Left kidney (tissue), 8 donors: ENCODE data around the gene POLR2A. TPM values are rescaled to one million over a fixed set of nuclear protein-coding genes. Genes with fewer than 3 reads are reported as not detected.
A peak's percentile ranks its signal among the peaks of the same experiment; 100 is the strongest.

ENCODE experiments used
- DNase-seq: peaks from one replicate; pipeline ENCODE4 v3.0.0-alpha.2; 2013
- long read RNA-seq, 8 donors: transcript quantifications; one replicate each; lab custom pipeline, GENCODE V29; 2026
- polyA plus RNA-seq: library from polyadenylated mRNA; unstranded; fragments of 120-200 nt; gene quantifications from one replicate; pipeline ENCODE4 v1.2.1, GENCODE V29; 2013; ENCODE audit not compliant: insufficient read length

The POLR2A gene
- polyA plus RNA-seq, result 141 TPM
- long read RNA-seq, donor 1, full-length matches to known transcripts, result 10 of 128 reads
- long read RNA-seq, donor 1, partial matches to known transcripts, result 118 of 128 reads
- long read RNA-seq, donor 1, other reads (novel, unspliced or antisense), result 0 of 128 reads
- long read RNA-seq, donor 2, full-length matches to known transcripts, result 10 of 92 reads
- long read RNA-seq, donor 2, partial matches to known transcripts, result 82 of 92 reads
- long read RNA-seq, donor 2, other reads (novel, unspliced or antisense), result 0 of 92 reads
- long read RNA-seq, donor 3, partial matches to known transcripts, result 75 of 76 reads
- long read RNA-seq, donor 3, other reads (novel, unspliced or antisense), result 0 of 76 reads
- long read RNA-seq, donor 4, partial matches to known transcripts, result 0 of 2 reads
- long read RNA-seq, donor 4, other reads (novel, unspliced or antisense), result 0 of 2 reads
- long read RNA-seq, donor 5, full-length matches to known transcripts, result 10 of 92 reads
- long read RNA-seq, donor 5, partial matches to known transcripts, result 82 of 92 reads
- long read RNA-seq, donor 5, other reads (novel, unspliced or antisense), result 0 of 92 reads
- long read RNA-seq, donor 6, full-length matches to known transcripts, result 2 of 43 reads
- long read RNA-seq, donor 6, partial matches to known transcripts, result 41 of 43 reads
- long read RNA-seq, donor 6, other reads (novel, unspliced or antisense), result 0 of 43 reads
- long read RNA-seq, donor 7, full-length matches to known transcripts, result 9 of 58 reads
- long read RNA-seq, donor 7, partial matches to known transcripts, result 49 of 58 reads
- long read RNA-seq, donor 7, other reads (novel, unspliced or antisense), result 0 of 58 reads
- long read RNA-seq, donor 8, full-length matches to known transcripts, result 3 of 15 reads
- long read RNA-seq, donor 8, partial matches to known transcripts, result 12 of 15 reads
- long read RNA-seq, donor 8, other reads (novel, unspliced or antisense), result 0 of 15 reads

DNA sequence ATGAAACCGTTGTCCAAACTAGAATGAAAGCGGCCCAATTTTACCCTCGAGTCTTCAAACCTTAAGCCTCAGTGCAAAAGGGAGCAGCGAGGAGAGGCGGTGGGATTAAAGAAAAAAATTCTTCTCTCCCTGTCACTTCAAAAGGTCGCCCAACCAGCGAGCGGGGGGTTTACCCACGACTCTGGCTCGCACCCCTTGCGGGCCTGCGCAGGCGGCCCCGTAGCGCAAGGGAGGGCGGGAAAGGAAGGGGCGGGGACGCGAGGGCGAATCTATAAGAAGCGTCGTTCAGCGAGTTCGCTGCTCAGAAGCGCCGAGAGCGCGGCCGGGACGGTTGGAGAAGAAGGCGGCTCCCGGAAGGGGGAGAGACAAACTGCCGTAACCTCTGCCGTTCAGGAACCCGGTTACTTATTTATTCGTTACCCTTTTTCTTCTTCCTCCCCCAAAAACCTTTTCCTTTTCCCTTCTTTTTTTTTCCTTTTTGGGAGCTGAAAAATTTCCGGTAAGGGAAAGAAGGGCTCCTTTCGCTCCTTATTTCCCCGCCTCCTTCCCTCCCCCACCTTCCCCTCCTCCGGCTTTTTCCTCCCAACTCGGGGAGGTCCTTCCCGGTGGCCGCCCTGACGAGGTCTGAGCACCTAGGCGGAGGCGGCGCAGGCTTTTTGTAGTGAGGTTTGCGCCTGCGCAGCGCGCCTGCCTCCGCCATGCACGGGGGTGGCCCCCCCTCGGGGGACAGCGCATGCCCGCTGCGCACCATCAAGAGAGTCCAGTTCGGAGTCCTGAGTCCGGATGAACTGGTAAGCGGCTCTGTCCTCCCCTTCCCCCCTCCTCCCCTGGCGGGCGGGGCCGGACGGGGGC lies at the start of gene POLR2A:
POLR2A (plus strand) TSS at position 300 of the 852 bp plus-strand sequence.
- DNase-seq, result peak; percentile 97

- DNase-seq, result no peak
Measured at GRCh38 chr17:7435676-7436555, 48.2 kb upstream of the POLR2A start.

DNA sequence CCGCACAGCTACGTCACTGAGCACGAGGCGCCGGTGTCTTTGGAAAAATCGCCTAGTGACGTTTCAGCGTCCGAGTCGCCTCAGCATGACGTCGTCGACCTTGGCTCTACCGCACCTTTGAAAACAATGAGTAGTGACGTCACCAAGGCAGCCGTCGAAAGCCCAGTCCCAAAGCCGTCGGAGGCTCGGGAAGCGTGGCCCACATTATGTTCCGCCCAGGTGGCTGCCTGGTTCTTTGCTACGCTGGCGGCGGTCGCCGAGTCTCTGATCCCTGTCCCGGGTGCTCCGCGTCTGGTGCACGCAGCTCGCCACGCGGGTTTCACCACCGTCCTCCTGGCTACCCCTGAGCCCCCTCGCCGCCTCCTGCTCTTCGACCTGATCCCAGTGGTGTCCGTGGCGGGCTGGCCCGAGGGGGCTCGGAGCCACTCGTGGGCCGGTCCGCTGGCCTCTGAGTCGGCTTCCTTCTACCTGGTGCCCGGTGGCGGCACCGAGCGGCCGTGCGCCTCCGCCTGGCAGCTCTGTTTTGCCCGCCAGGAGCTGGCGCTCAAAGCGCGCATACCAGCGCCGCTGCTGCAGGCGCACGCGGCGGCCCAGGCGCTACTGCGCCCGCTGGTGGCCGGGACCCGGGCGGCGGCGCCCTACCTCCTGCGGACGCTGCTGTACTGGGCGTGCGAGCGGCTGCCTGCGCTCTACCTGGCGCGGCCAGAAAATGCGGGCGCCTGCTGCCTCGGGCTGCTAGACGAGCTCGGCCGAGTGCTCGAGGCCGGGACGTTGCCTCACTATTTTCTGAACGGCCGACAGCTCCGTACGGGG lies 47.4 kb upstream of the POLR2A start:
- DNase-seq, result peak; percentile 79

DNA sequence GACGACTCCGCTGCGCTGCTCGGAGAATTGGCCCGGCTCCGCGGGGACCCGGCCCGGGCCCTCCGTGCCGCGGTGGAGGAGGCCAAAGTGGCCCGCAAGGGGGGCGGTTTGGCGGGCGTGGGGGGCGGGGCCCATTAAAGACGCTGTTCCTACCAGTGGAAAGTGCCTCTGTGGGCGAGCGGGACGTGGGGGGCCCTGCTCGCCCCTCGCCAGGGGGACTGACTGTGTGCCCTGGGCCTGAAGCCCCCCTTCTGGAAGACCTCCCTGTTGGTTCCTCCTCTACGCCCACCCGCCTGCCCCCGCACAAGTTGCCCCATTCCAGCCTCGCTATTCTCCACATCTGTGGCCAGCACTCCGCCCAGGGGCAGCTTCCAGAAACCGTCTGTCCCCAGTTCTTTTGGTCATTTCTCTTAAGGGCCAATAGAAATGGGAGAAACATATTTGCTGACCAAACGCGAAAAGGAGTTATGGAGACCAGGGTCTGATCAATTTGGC lies 46.8 kb upstream of the POLR2A start:
- DNase-seq, result no peak

- DNase-seq, result no peak
Measured at GRCh38 chr17:7437950-7438614, 46.1 kb upstream of the POLR2A start.

DNA sequence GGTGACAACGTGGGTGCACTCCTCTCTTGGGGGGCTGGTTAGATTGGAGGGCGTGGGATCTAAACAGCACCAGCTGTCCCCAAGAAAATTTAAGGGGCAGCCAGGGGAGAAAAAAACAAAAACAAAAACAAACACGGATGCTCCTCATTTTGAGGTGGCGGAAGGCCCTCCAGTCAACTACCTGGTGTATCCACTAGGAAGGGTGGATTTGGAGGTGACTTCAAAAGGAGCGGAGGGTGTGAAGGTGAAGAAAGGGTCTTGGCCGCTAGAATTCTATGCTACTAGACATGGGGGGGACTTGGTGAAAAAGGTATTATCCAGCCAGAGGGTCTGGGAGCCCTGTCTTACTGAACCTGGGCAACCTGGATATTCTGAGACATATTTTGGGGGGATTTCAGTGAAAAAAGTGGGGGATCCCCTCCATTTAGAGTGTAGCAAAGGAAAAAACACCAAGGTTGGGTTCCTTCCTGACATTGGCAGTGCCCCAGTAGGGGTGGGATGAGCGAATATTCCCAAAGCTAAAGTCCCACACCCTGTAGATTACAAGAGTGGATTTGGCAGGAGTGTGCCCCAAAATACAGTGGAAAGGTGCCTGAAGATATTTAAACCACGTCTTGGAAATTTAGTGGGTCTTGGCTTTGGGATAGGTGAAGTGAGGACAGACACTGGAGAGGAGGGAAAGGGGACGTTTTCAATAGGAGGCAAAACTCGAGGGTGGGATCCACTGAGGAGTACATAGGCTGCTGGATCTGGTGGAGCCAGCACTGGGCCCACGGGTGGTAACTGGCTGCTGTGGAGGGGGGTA lies 45.3 kb upstream of the POLR2A start:
- DNase-seq, result no peak

DNA sequence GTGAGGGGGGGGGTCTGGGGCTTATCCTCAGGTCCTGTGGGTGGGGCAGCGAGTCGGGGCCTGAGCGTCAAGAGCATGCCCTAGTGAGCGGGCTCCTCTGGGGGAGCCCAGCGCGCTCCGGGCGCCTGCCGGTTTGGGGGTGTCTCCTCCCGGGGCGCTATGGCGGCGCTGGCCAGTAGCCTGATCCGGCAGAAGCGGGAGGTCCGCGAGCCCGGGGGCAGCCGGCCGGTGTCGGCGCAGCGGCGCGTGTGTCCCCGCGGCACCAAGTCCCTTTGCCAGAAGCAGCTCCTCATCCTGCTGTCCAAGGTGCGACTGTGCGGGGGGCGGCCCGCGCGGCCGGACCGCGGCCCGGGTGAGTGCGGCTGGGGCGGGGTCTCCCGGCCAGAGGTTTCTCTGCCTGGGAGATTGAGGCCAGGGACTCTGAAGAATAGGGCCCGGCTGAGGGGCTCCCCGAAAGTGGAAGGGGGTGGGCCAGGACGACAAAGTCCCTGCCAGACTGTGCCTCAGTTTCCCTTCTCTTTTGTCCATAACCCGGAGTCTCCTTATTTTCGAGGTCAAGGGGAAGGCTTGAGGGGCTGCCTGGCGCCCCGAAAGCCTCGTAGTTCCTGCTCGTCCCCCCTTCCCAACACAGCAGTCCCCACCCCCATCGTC lies 44.6 kb upstream of the POLR2A start, which contains the start of gene FGF11:
FGF11 (plus strand) TSS at position 51 of the 651 bp plus-strand sequence; CDS start at position 160, 109 bp downstream.
- DNase-seq, result no peak

- no peak for DNase-seq
Measured at GRCh38 chr17:7440113-7440833, 43.9 kb upstream of the POLR2A start.

DNA sequence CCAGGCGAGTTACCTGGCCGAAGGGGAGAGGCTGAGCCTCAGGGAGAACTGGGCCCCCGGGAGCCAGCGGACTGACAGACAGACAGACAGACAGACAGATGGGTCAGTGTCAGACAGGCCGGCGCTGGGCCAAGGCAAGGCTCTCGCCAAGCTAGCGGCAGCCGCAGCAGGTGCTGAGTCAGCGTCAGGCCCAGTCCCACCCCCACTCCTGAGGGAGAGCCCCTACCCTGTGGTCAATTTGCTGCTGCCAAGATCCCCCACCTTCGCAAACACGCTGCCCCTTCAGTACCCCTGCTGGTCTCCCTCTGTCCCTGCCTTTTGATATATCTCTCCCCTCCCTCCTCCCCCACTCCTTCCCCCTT lies 43.4 kb upstream of the POLR2A start:
- no peak for DNase-seq

DNA sequence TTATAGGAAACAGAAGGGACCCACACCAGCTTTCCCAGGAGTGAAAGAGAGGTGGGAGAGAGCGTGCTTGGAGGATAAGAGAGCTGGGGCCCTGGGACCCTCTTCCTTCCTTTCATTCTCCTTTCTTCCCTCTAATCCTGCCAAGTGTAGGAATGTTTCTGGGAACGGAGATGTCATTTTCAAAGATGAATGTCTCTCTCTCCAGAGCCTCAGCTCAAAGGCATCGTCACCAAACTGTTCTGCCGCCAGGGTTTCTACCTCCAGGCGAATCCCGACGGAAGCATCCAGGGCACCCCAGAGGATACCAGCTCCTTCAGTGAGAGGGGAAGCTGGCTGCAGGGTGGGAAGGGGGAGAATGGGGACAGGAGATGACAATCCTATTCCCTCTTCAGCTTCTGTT lies 42.9 kb upstream of the POLR2A start:
- DNase-seq, result no peak

DNA sequence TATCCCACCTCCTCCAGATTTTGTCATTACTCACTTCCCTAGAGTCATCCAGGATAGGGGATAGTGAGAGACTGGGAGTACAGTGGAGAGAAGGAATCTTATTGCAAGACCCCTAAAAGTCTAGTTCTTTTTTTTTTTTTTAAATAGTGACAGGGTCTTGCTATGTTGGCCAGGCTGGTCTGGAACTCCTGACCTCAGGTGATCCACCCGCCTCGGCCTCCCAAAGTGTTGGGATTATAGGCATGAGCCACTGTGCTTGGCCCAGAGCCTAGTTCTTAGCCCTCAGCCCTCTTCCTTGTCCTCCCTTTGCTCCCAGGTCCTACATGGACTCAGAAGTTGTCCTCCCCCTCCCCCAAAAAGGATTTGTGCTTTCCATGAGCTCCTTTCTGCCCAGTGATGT lies 42.0 kb upstream of the POLR2A start:
- no peak for DNase-seq

GRCh38 chr17:7443499-7444485 lies 40.4 kb upstream of the POLR2A start:
- DNase-seq, result no peak

- DNase-seq, result no peak
Measured at GRCh38 chr17:7444682-7445618, 39.2 kb upstream of the POLR2A start, which contains the start of gene CHRNB1. Gene CHRNB1, plus strand, starts transcription at chr17:7445061. Its CDS starts 67 bp downstream, at chr17:7445128.

- no peak for DNase-seq
Measured at GRCh38 chr17:7445619-7445968, 38.6 kb upstream of the POLR2A start.

DNA sequence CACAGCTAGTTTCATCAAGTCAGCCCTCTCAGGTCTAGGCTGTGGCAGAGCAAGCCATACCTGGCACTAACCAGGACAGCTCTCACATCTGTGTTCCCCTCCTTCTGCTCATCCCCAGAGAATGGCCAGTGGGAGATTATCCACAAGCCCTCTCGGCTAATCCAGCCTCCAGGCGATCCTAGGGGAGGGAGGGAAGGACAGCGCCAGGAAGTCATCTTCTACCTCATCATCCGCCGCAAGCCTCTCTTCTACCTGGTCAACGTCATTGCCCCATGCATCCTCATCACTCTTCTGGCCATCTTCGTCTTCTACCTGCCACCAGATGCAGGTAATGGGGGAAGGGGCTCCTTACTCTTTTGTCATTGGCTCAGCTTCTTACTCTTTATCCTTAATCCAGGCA lies 35.7 kb upstream of the POLR2A start:
- DNase-seq, result no peak
